GM19238 (cell line): ENCODE measurements around the gene PCDHA4.
"Not testable (repeated sequence)": the region's sequence is repeated elsewhere in the genome, so short reads cannot be mapped to it uniquely, and the experiment has no call there.

Experiments used
- DNase-seq: peaks from one replicate; pipeline ENCODE4 v3.0.0; 2011; ENCODE audit warnings: low spot score; ENCODE audit not compliant: insufficient read length

PCDHA4 gene

GRCh38 chr5:140806834-140807775 is at the start of gene PCDHA4:
PCDHA4 (plus strand) TSS chr5:140807068.
- no peak for DNase-seq

DNA sequence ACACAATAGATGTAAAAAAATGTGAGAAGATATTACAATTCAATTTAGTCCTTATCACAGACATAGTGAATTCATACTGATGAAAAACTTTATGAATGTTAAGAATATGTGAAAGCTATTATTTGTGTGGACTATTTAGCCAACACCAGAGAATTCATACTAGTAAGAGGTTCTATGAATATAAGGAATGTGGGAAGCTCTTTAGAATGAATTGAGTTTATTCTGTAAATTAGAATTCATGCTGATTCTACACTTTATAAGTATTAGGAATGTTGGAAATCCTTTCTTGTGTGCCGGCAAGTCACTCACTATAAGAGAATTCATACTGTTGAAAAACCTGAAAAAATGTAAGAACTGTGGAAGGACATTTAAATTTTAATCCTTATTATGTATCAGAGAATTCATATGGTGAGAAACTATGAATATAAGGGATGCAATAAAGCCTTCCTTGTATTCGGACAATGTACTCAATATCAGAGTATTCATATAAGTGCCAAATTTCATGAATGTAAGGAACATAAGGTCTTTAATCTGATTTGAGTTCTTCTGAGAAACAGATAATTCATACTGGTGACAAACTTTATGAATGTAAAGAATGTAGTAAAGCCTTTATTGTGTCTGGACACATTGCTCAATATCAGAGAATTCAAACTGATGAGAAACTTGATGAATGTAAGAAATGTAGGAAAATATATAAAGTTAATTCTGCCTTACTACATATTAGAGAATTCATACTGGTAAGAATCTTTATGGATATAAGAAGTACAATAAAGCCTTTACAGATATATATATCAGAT is 42.5 kb upstream of the PCDHA4 start:
- DNase-seq = no peak

GRCh38 chr5:140767444-140767843 is 39.4 kb upstream of the PCDHA4 start:
- no peak for DNase-seq

- no peak for DNase-seq
These were observed 26.4 kb upstream of the PCDHA4 start for GRCh38 chr5:140780512-140780911.

DNA sequence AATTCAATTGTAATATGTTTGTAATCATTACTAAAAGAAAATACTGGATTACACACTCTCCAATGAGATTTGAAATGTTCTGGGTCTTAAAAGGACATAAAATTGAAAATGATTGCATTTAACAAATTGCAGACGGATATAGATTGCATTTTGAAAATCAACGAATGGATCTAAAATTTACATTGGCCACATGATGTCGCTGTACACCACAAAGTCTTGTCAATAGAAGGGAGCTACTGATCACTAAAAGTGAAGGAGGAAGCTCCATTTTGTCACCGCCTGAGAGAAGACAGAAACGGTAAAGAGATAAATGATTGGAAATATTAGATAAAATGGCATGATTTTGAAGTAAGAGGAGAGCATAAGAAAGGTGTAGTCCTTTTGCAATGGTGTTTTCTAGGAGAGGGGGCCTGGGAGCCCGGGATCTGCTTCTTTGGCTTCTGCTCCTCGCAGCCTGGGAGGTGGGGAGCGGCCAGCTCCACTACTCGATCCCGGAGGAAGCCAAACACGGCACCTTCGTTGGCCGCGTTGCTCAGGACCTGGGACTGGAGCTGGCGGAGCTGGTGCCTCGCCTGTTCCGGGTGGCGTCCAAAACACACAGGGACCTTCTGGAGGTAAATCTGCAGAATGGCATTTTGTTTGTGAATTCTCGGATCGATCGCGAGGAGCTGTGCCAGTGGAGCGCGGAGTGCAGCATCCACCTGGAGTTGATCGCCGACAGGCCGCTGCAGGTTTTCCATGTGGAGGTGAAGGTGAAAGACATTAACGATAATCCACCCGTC is 20.8 kb upstream of the PCDHA4 start, which contains the start of gene PCDHA1:
Gene PCDHA1, plus strand, starts transcription at position 236 of the 782 bp plus-strand sequence.
- no peak for DNase-seq

- DNase-seq = not testable (repeated sequence)
These were observed 19.4 kb upstream of the PCDHA4 start for GRCh38 chr5:140787422-140787821.

GRCh38 chr5:140787849-140788504 is 18.9 kb upstream of the PCDHA4 start:
- not testable (repeated sequence) for DNase-seq

DNA sequence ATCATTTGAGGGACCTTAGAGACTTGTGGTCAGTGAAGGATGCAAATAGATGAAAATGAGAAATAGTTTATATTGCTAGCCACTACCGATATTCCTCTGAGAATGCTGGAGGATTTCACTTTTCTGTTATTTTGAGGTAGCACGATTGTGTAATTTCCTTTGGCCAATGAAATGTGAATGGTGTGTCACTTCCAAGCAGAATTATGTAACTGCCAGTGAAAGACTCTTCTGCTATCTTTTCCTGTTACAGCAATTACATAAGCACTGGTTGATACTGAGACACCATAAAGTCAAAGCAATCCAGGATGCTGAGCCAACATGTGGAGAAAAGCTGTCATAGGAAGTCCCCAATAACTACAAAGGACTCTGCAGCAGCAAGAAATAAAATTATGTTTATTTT is 15.8 kb upstream of the PCDHA4 start:
- DNase-seq = no peak

- no peak for DNase-seq
These were observed 12.1 kb upstream of the PCDHA4 start, which contains the start of gene PCDHA2 for GRCh38 chr5:140794595-140795258. PCDHA2 (plus strand) TSS chr5:140794852.

DNA sequence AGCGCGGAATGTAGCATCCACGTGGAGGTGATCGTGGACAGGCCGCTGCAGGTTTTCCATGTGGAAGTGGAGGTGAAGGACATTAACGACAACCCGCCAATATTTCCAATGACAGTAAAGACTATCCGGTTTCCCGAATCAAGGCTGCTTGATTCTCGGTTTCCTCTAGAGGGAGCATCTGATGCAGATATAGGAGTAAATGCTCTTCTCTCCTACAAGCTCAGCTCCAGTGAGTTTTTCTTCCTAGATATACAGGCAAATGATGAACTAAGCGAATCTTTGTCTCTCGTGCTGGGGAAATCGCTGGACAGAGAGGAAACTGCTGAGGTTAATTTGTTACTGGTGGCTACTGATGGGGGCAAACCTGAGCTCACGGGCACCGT is 11.6 kb upstream of the PCDHA4 start:
- DNase-seq = no peak

GRCh38 chr5:140796072-140796717 is 10.7 kb upstream of the PCDHA4 start:
- not testable (repeated sequence) for DNase-seq

- DNase-seq = no peak
These were observed 10.2 kb upstream of the PCDHA4 start for GRCh38 chr5:140796718-140797095.

DNA sequence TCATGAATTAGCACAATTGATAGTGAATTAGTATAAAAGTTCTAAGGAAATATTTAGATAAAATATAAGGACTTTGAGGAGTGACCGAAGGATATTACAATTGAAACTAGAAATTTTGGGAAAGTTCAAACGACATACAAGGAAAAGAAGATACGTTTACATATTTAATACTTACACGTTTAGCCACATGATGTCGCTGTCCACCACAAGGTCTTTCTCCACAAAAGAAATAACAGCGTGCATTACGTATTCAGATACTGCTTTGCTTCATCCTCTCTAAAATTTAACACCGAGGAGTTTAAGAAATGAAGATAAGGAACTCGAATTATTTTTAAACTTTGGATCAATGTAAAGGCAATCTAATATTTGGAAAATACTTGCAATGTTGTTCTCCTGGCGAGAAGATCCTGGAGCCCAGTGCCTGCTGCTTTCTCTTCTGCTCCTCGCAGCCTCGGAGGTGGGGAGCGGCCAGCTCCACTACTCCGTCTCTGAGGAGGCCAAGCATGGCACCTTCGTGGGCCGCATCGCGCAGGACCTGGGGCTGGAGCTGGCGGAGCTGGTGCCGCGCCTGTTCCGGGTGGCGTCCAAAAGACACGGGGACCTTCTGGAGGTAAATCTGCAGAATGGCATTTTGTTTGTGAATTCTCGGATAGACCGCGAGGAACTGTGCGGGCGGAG is 5.9 kb upstream of the PCDHA4 start, which contains the start of gene PCDHA3:
Gene PCDHA3, plus strand, starts transcription at position 242 of the 678 bp plus-strand sequence.
- no peak for DNase-seq

DNA sequence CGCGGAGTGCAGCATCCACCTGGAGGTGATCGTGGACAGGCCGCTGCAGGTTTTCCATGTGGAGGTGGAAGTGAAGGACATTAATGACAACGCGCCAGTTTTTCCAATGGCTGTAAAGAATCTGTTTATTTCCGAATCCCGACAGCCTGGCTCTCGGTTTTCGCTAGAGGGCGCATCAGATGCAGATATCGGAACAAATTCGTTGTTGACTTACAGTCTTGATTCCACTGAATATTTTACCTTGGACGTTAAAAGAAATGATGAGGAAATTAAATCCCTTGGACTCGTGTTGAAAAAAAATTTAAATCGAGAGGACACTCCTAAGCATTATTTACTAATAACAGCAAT is 5.4 kb upstream of the PCDHA4 start:
- no peak for DNase-seq

GRCh38 chr5:140802381-140802780 is 4.5 kb upstream of the PCDHA4 start:
- not testable (repeated sequence) for DNase-seq

GRCh38 chr5:140802781-140803271 is 4.0 kb upstream of the PCDHA4 start:
- no peak for DNase-seq

- not testable (repeated sequence) for DNase-seq
These were observed 1.5 kb downstream of the PCDHA4 start for GRCh38 chr5:140808241-140808888.

- no peak for DNase-seq
These were observed 2.0 kb downstream of the PCDHA4 start for GRCh38 chr5:140808889-140809291.
